Endodermal cell (in vitro differentiated cells): Measurements from ENCODE around the gene CFAP70. TPM values are rescaled to one million over a fixed set of nuclear protein-coding genes. Genes with fewer than 3 reads are reported as not detected.
A peak's percentile ranks its signal among the peaks of the same experiment; 100 is the strongest.

Experiments used
- DNase-seq: peaks from one replicate; pipeline ENCODE4 v3.0.0-alpha.2; 2017
- H3K27ac ChIP-seq: 2 replicates; pipeline ENCODE4 v1.5.1; 2013; ENCODE audit warnings: mild to moderate bottlenecking, low read depth, low read length, moderate library complexity
- H3K27me3 ChIP-seq: 2 replicates; pipeline ENCODE4 v1.6.1; 2013; ENCODE audit warnings: mild to moderate bottlenecking, low read length, moderate library complexity; ENCODE audit not compliant: insufficient read depth, control insufficient read depth, poor library complexity, severe bottlenecking
- H3K36me3 ChIP-seq: 2 replicates; pipeline ENCODE4 v1.7.0; 2013; ENCODE audit warnings: mild to moderate bottlenecking, low read length, moderate library complexity; ENCODE audit not compliant: control insufficient read depth, insufficient read depth
- H3K4me1 ChIP-seq: one replicate; pipeline ENCODE4 v1.7.0; 2013; ENCODE audit warnings: low read length; ENCODE audit not compliant: control insufficient read depth, insufficient read depth
- H3K4me3 ChIP-seq: 2 replicates; pipeline ENCODE4 v1.5.1; 2013; ENCODE audit warnings: mild to moderate bottlenecking, low read length, moderate library complexity
- H3K9ac ChIP-seq: 2 replicates; pipeline ENCODE4 v1.6.1; 2013; ENCODE audit warnings: mild to moderate bottlenecking, low read length, moderate library complexity; ENCODE audit not compliant: poor library complexity, severe bottlenecking; ENCODE audit errors: extremely low read depth
- H3K9me3 ChIP-seq: 2 replicates; pipeline ENCODE4 v1.6.1; 2013; ENCODE audit warnings: mild to moderate bottlenecking, low read length, moderate library complexity; ENCODE audit not compliant: control insufficient read depth
- H3K27ac Mint-ChIP-seq: 2 replicates; pipeline ENCODE4 v1.8.0; 2020; ENCODE audit warnings: mixed read lengths
- H3K27me3 Mint-ChIP-seq: 2 replicates; pipeline ENCODE4 v1.8.0; 2021; ENCODE audit warnings: mild to moderate bottlenecking, mixed read lengths; ENCODE audit not compliant: insufficient read depth
- H3K36me3 Mint-ChIP-seq: 2 replicates; pipeline ENCODE4 v1.8.0; 2020; ENCODE audit warnings: low read depth, mixed read lengths
- H3K4me1 Mint-ChIP-seq: 2 replicates; pipeline ENCODE4 v1.8.0; 2020; ENCODE audit warnings: mixed read lengths
- H3K4me3 Mint-ChIP-seq: 2 replicates; pipeline ENCODE4 v1.8.0; 2020; ENCODE audit warnings: mild to moderate bottlenecking, moderate library complexity, mixed read lengths
- H3K9me3 Mint-ChIP-seq: 2 replicates; pipeline ENCODE4 v1.8.0; 2020; ENCODE audit warnings: mild to moderate bottlenecking, mixed read lengths
- CTCF ChIP-seq: fragments of 200-600 bp; sonication (generic); conservative IDR thresholded peaks from 2 replicates; pipeline ENCODE4 v1.5.0; 2021; ENCODE audit warnings: antibody characterized with exemption, mild to moderate bottlenecking
- whole genome bisulfite sequencing, 2 experiments: methylation state at CpG; one replicate each; pipeline versions ENCODE4 v1.1.5 to v1.1.7; 2013; ENCODE audit warnings: missing lambda C conversion rate in 2 of 2, mixed read lengths in 1 of 2; ENCODE audit not compliant: insufficient coverage in 1 of 2, insufficient read length in 1 of 2; 5-methylcytosine and 5-hydroxymethylcytosine counted together
- total RNA-seq, 2 donors: library from RNA; stranded (reverse); fragmentation: NEBNext Ultra II Directional in 1 of 2; extraction: Animal tissue kit (Norgen Biotek cat#: 25700) in 1 of 2; gene quantifications; 2 replicates in 1 of 2; 3 replicates in 1 of 2; pipeline ENCODE4 v1.2.1, GENCODE V29; 2021

The CFAP70 gene
- total RNA-seq, 2 donors from 2014 or later, result 0.58 to 0.77 TPM

- H3K4me3 Mint-ChIP-seq, result no peak overlapping the region
- H3K36me3 ChIP-seq, result peaks cover 22% of the 10 kb centered on the region
- WGBS, 2 experiments, result 84 to 92% methylated on average over 4 to 5 of the region's 5 CpGs
These were observed 48.2 kb upstream of the CFAP70 start for GRCh38 chr10:73406846-73407245.

DNA sequence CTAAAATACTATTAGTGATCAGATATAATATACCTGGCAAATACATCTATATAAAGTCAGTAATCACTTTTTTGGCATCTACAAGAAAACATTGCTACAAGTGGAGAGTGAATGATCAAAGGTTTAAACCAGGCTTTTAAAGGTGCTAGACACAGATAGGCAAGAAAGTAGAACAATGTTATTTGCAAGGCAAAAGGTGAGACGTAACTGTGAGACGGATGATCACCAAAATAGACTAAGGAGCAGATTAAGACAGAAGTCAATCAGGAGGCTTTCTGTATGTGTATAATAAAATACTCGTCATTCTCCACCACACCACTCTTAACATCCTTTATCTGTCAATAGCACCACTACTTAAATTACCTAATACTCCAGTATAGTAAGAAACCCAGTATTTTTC is 46.9 kb upstream of the CFAP70 start:
- H3K4me3 Mint-ChIP-seq, result no peak overlapping the region
- DNase-seq, result no peak
- 78% methylated on average over 3 of the region's 3 CpGs; no CpG with 5 or more reads in 1 of the 2 experiments for WGBS, 2 experiments

More at GRCh38 chr10:73406846-73407245, 48.2 kb upstream of the CFAP70 start:
- Histone ChIP-seq H3K4me3 (no peak overlapping the region), H3K9me3 (peaks cover 6% of the 10 kb centered on the region), H3K9ac (no peak overlapping the region), H3K27me3 (no peaks in the 10 kb centered on the region), H3K4me1 (no peaks in the 10 kb centered on the region), H3K27ac (no peak overlapping the region)
- Mint-ChIP-seq H3K27ac (no peak overlapping the region), H3K4me1 (peaks cover 24% of the 10 kb centered on the region), H3K36me3 (peaks cover 27% of the 10 kb centered on the region), H3K9me3 (peaks cover 3% of the 10 kb centered on the region), H3K27me3 (no peaks in the 10 kb centered on the region)
- TF ChIP-seq CTCF, result no peak
- DNase-seq, result no peak

DNA sequence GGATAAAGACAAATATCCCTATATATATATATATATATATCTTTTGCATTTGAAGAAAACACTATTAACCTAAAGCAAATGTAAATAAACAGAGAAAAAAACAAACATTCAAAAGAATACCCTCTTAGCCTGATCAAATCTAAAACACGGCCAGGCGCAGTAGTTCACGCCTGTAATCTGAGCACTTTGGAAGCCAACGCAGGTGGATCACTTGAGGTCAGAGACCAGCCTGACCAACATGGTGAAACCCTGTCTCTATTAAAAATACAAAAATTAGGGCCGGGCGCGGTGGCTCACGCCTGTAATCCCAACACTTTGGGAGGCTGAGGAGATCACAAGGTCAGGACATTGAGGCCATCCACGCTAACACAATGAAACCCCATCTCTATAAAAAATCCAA is 46.0 kb upstream of the CFAP70 start:
- H3K27ac ChIP-seq, result no peak overlapping the region
- peaks cover 22% of the 10 kb centered on the region for H3K36me3 ChIP-seq
- no peak for TF ChIP-seq CTCF
- Mint-ChIP-seq H3K4me1 (peaks cover 19% of the 10 kb centered on the region), H3K4me3 (no peak overlapping the region), H3K9me3 (peaks cover 3% of the 10 kb centered on the region), H3K27me3 (no peaks in the 10 kb centered on the region), H3K36me3 (peaks cover 24% of the 10 kb centered on the region), H3K27ac (no peak overlapping the region)
- H3K9ac ChIP-seq, result no peak overlapping the region
- no peaks in the 10 kb centered on the region for H3K4me1 ChIP-seq
- no peak for DNase-seq
- peaks cover 14% of the 10 kb centered on the region for H3K9me3 ChIP-seq
- H3K27me3 ChIP-seq, result no peaks in the 10 kb centered on the region
- H3K4me3 ChIP-seq, result no peak overlapping the region
- 91 to 94% methylated on average over 8 to 9 of the region's 9 CpGs for WGBS, 2 experiments

More for the DNA sequence above, 46.9 kb upstream of the CFAP70 start:
- no peak for TF ChIP-seq CTCF
- Mint-ChIP-seq H3K36me3 (peaks cover 25% of the 10 kb centered on the region), H3K27me3 (no peaks in the 10 kb centered on the region), H3K27ac (peak overlapping the region; percentile 0), H3K4me1 (peaks cover 24% of the 10 kb centered on the region), H3K9me3 (peaks cover 3% of the 10 kb centered on the region)
- Histone ChIP-seq H3K4me3 (no peak overlapping the region), H3K27ac (no peak overlapping the region), H3K36me3 (peaks cover 18% of the 10 kb centered on the region), H3K9me3 (peaks cover 14% of the 10 kb centered on the region), H3K4me1 (no peaks in the 10 kb centered on the region), H3K9ac (no peak overlapping the region), H3K27me3 (no peaks in the 10 kb centered on the region)
